ENCODE results near the gene PDXK. TPM values are rescaled to one million over a fixed set of nuclear protein-coding genes. Genes with fewer than 3 reads are reported as not detected.

PDXK gene
- total and polyA plus RNA-seq, 4 donors = 25.8 to 94.4 (median 64.5) TPM

GRCh38 chr21:43760391-43760958, 41.5 kb downstream of the PDXK start:
- Histone ChIP-seq H3K27me3 (ENCODE audit: control insufficient read depth in 1 of 2, insufficient read depth in 2 of 2, low read length in 1 of 2) (no peaks in the 10 kb centered on the region), H3K4me3 (ENCODE audit: low read length in 2 of 2) (no peak overlapping the region), H3K36me3 (ENCODE audit: control insufficient read depth in 1 of 2, insufficient read depth in 2 of 2, low read length in 1 of 2) (peaks cover 0 to under 1% of the 10 kb centered on the region in 2 donors), H3K27ac (ENCODE audit: low read depth in 1 of 2, low read length in 2 of 2) (no peak overlapping the region), H3K4me1 (ENCODE audit: control insufficient read depth in 1 of 2, insufficient read depth in 2 of 2, low read length in 2 of 2) (no peaks in the 10 kb centered on the region), H3K9me3 (ENCODE audit: control insufficient read depth, low read length) (no peaks in the 10 kb centered on the region)
- intact Hi-C loops (cut with DNase I) = no loop called here
- no peak for DNase-seq
- ATAC-seq (ENCODE audit: low FRiP score) = no peak
- WGBS, 2 donors = 89 to 91% methylated on average over 22 of the region's 22 CpGs

GRCh38 chr21:43761886-43762285, 43.0 kb downstream of the PDXK start:
- no peaks in the 10 kb centered on the region for H3K36me3 ChIP-seq (ENCODE audit: control insufficient read depth in 1 of 2, insufficient read depth in 2 of 2, low read length in 1 of 2)
- H3K9me3 ChIP-seq (ENCODE audit: control insufficient read depth, low read length) = no peaks in the 10 kb centered on the region
- no peak for ATAC-seq (ENCODE audit: low FRiP score)
- H3K4me3 ChIP-seq (ENCODE audit: low read length in 2 of 2) = no peak overlapping the region
- DNase-seq = no peak
- 93% methylated on average over 18 of the region's 18 CpGs for WGBS, 2 donors
- no peak overlapping the region for H3K27ac ChIP-seq (ENCODE audit: low read depth in 1 of 2, low read length in 2 of 2)
- no peaks in the 10 kb centered on the region for H3K4me1 ChIP-seq (ENCODE audit: control insufficient read depth in 1 of 2, insufficient read depth in 2 of 2, low read length in 2 of 2)
- no peaks in the 10 kb centered on the region for H3K27me3 ChIP-seq (ENCODE audit: control insufficient read depth in 1 of 2, insufficient read depth in 2 of 2, low read length in 1 of 2)
- intact Hi-C loops (cut with DNase I) = no loop called here

GRCh38 chr21:43762303-43763128, 43.6 kb downstream of the PDXK start:
- 95 to 96% methylated on average over 15 of the region's 15 CpGs for WGBS, 2 donors
- DNase-seq (no peak), ATAC-seq (ENCODE audit: low FRiP score) (no peak)
- Histone ChIP-seq H3K27me3 (ENCODE audit: control insufficient read depth in 1 of 2, insufficient read depth in 2 of 2, low read length in 1 of 2) (no peaks in the 10 kb centered on the region), H3K4me1 (ENCODE audit: control insufficient read depth in 1 of 2, insufficient read depth in 2 of 2, low read length in 2 of 2) (no peaks in the 10 kb centered on the region), H3K27ac (ENCODE audit: low read depth in 1 of 2, low read length in 2 of 2) (no peak overlapping the region), H3K36me3 (ENCODE audit: control insufficient read depth in 1 of 2, insufficient read depth in 2 of 2, low read length in 1 of 2) (no peaks in the 10 kb centered on the region), H3K4me3 (ENCODE audit: low read length in 2 of 2) (no peak overlapping the region), H3K9me3 (ENCODE audit: control insufficient read depth, low read length) (no peaks in the 10 kb centered on the region)
- intact Hi-C loops (cut with DNase I) = no loop called here

GRCh38 chr21:43763901-43764523, 45.1 kb downstream of the PDXK start:
- no peaks in the 10 kb centered on the region for H3K27me3 ChIP-seq (ENCODE audit: control insufficient read depth in 1 of 2, insufficient read depth in 2 of 2, low read length in 1 of 2)
- WGBS, 2 donors = 88 to 91% methylated on average over 10 of the region's 10 CpGs
- H3K27ac ChIP-seq (ENCODE audit: low read depth in 1 of 2, low read length in 2 of 2) = no peak overlapping the region
- no peak for ATAC-seq (ENCODE audit: low FRiP score)
- no peaks in the 10 kb centered on the region for H3K36me3 ChIP-seq (ENCODE audit: control insufficient read depth in 1 of 2, insufficient read depth in 2 of 2, low read length in 1 of 2)
- no peaks in the 10 kb centered on the region for H3K9me3 ChIP-seq (ENCODE audit: control insufficient read depth, low read length)
- no peaks in the 10 kb centered on the region for H3K4me1 ChIP-seq (ENCODE audit: control insufficient read depth in 1 of 2, insufficient read depth in 2 of 2, low read length in 2 of 2)
- no peak overlapping the region for H3K4me3 ChIP-seq (ENCODE audit: low read length in 2 of 2)
- intact Hi-C loops (cut with DNase I) = no loop called here
- no peak for DNase-seq

- Histone ChIP-seq H3K27ac (ENCODE audit: low read depth in 1 of 2, low read length in 2 of 2) (no peak overlapping the region), H3K27me3 (ENCODE audit: control insufficient read depth in 1 of 2, insufficient read depth in 2 of 2, low read length in 1 of 2) (no peaks in the 10 kb centered on the region), H3K4me1 (ENCODE audit: control insufficient read depth in 1 of 2, insufficient read depth in 2 of 2, low read length in 2 of 2) (no peaks in the 10 kb centered on the region), H3K4me3 (ENCODE audit: low read length in 2 of 2) (no peak overlapping the region), H3K36me3 (ENCODE audit: control insufficient read depth in 1 of 2, insufficient read depth in 2 of 2, low read length in 1 of 2) (no peaks in the 10 kb centered on the region), H3K9me3 (ENCODE audit: control insufficient read depth, low read length) (no peaks in the 10 kb centered on the region)
- DNase-seq (no peak), ATAC-seq (ENCODE audit: low FRiP score) (peak; percentile 5)
- intact Hi-C loops (cut with DNase I) = no loop called here
- 50 to 55% methylated on average over 19 of the region's 19 CpGs for WGBS, 2 donors
Measured at GRCh38 chr21:43764576-43765495, 45.9 kb downstream of the PDXK start.

GRCh38 chr21:43766734-43767497, 48.0 kb downstream of the PDXK start:
- no peaks in the 10 kb centered on the region for H3K36me3 ChIP-seq (ENCODE audit: control insufficient read depth in 1 of 2, insufficient read depth in 2 of 2, low read length in 1 of 2)
- no peak overlapping the region for H3K27ac ChIP-seq (ENCODE audit: low read depth in 1 of 2, low read length in 2 of 2)
- intact Hi-C loops (cut with DNase I) = no loop called here
- 77 to 78% methylated on average over 34 of the region's 34 CpGs for WGBS, 2 donors
- H3K27me3 ChIP-seq (ENCODE audit: control insufficient read depth in 1 of 2, insufficient read depth in 2 of 2, low read length in 1 of 2) = no peaks in the 10 kb centered on the region
- no peak for ATAC-seq (ENCODE audit: low FRiP score)
- H3K9me3 ChIP-seq (ENCODE audit: control insufficient read depth, low read length) = no peaks in the 10 kb centered on the region
- DNase-seq = no peak
- no peaks in the 10 kb centered on the region for H3K4me1 ChIP-seq (ENCODE audit: control insufficient read depth in 1 of 2, insufficient read depth in 2 of 2, low read length in 2 of 2)
- H3K4me3 ChIP-seq (ENCODE audit: low read length in 2 of 2) = no peak overlapping the region

GRCh38 chr21:43767498-43767983, 48.6 kb downstream of the PDXK start:
- Histone ChIP-seq H3K4me1 (ENCODE audit: control insufficient read depth in 1 of 2, insufficient read depth in 2 of 2, low read length in 2 of 2) (no peaks in the 10 kb centered on the region), H3K4me3 (ENCODE audit: low read length in 2 of 2) (no peak overlapping the region), H3K36me3 (ENCODE audit: control insufficient read depth in 1 of 2, insufficient read depth in 2 of 2, low read length in 1 of 2) (no peaks in the 10 kb centered on the region), H3K27ac (ENCODE audit: low read depth in 1 of 2, low read length in 2 of 2) (no peak overlapping the region), H3K27me3 (ENCODE audit: control insufficient read depth in 1 of 2, insufficient read depth in 2 of 2, low read length in 1 of 2) (no peaks in the 10 kb centered on the region), H3K9me3 (ENCODE audit: control insufficient read depth, low read length) (no peaks in the 10 kb centered on the region)
- WGBS, 2 donors = 82 to 88% methylated on average over 15 of the region's 15 CpGs
- intact Hi-C loops (cut with DNase I) = no loop called here
- ATAC-seq (ENCODE audit: low FRiP score) = no peak
- no peak for DNase-seq

Data from aorta (tissue), 5 donors.